ENCODE results near the gene FBXL7. TPM values are rescaled to one million over a fixed set of nuclear protein-coding genes. Genes with fewer than 3 reads are reported as not detected.

Gene FBXL7
- total and polyA plus RNA-seq, 2 of the 8 experiments (the other 6 are each of a cell fraction or from before 2014, with no cell fraction given) = 17.7 to 17.8 TPM

GRCh38 chr5:15887093-15887492 is 387.1 kb downstream of the FBXL7 start (continued):
- TF ChIP-seq CHD7 (IDR thresholded peaks at IDR 0.05; ENCODE audit: insufficient replicate concordance, low read length) = no peak
- TF ChIP-seq TAF1 (IDR thresholded peaks at IDR 0.05; ENCODE audit: low read depth, low read length) = no peak
- no peak for TF ChIP-seq GTF2F1 (IDR thresholded peaks at IDR 0.05; ENCODE audit: borderline replicate concordance, low read depth, low read length)

Data from H1 (cell line).